Measurements from ENCODE around the gene SLC1A2. TPM values are rescaled to one million over a fixed set of nuclear protein-coding genes. Genes with fewer than 3 reads are reported as not detected.

SLC1A2 gene
- total RNA-seq, 1 donor from 2014 or later, result not detected

DNA sequence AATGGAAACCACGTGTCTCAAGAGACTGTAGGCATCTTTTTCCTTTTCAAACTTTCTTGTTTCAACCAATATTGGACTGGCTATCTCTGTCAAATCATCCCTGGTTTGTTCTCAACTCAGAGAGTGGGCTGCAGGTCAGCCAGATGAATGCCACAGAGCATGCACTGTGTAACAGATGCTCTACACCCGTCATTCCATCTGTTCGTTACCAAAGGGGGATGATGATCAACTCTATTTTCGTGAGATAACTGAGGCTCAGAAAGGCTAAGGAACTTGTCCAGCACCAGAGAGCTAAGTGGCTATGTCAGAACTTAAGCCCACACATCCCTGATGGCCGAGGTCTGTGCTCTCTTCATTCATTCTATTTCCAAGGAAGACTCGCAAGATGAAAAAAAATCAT, 42.1 kb downstream of the SLC1A2 start:
- DNase-seq (ENCODE audit: low read depth, low spot score), result no peak

DNA sequence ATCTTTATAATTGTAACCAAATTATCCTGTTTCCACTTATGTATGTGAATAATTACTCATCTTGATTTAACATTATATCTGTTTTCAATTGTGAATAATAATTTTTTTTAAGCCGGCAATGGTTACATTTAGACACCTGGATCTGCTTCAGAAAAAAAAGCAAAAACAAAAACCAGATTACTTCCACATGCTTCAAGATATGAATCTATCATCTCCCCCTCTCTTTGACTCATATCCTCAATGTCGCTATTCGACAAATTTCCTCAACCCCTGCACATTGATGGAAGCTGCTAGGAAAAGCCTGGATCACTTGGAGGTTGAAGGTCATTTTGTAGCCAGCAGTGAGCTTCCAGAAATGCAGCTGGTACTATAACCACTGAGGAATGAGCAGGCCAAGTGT, 42.7 kb downstream of the SLC1A2 start:
- no peak for DNase-seq (ENCODE audit: low read depth, low spot score)

DNA sequence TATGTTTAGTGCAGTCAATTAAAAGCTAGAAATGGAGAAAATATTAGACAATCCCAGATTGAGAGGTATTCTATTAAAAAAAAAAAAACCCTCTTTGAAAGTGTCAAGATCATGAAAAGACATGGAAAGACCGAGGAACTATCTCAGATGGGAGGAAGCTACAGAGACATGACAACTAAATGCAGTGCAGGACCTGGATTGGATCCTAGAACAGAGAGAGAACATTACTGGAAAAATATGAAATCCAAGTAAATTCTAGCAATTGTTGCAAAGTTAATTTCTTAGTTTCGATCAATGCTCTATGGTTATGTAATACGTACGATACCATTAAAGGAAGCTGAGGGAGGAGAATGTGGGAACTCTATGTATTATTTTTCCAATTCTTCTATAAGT, 43.2 kb downstream of the SLC1A2 start:
- DNase-seq (ENCODE audit: low read depth, low spot score), result no peak

DNA sequence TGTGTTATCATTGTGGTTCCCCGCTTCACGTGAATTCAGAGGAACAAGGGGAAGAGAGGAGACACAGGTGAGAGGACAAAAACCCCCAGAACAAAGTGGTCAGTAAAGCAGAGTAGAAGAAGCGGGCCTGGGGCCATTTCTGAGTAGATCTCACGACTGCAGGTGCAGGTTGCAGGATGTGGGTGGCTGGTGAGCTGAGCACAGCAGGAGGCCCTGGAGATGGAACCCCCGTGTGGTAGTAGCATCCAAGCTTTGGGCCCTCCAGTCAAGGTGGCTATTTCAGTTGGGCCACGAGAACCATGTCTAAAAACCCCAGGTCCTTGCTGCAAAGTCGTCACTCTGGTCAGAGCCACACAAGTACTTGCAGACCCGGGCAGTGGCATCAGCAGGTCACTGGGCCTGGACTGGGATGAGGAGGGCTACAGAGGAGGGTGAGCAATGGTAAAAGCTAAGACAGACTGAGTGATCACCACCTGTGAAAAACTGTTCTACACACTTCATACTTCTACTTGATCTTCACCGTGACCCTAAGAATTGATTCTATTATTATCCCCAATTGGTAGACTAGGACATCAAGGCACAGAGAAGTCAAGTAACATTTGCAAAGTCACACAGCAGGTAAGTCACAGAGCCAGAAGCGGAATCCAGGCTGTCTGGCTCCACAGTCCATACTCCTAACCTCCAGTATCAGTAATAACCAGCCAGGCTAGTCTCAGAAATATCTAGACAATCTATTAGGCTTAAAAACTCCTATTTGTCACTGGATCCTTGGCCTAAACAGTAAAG, 43.8 kb downstream of the SLC1A2 start:
- no peak for DNase-seq (ENCODE audit: low read depth, low spot score)

DNA sequence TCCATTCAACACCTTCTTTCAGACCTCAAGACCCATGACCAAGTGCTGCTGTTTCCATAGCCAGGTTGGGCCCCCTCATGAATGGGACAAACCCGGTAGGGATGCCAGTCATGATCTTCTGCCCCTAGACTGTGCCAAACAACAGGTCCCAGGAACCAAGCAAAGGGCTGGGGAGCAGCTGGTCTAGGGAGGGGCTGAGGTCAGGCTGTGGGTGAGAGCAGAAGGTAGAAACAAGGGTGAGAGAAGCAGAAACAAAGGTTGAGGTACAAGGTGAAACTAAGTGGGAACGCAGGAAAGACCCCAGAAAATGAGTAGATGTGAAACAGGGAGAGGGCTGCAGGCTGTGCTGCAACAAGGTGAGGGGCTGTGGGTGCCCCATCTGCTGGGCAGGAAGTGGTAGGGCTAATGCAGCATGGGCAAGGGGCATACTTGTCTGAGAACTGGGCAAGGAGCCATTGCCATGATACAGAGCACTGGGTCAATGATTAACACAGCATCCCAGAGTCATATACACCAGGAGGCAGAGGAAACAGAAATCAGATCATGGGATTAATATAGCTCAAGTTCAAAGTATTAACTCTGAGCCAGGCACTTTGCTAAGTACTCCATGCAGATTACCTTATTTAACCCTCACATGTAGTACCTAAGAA, 45.9 kb downstream of the SLC1A2 start:
- DNase-seq (ENCODE audit: low read depth, low spot score), result no peak

DNA sequence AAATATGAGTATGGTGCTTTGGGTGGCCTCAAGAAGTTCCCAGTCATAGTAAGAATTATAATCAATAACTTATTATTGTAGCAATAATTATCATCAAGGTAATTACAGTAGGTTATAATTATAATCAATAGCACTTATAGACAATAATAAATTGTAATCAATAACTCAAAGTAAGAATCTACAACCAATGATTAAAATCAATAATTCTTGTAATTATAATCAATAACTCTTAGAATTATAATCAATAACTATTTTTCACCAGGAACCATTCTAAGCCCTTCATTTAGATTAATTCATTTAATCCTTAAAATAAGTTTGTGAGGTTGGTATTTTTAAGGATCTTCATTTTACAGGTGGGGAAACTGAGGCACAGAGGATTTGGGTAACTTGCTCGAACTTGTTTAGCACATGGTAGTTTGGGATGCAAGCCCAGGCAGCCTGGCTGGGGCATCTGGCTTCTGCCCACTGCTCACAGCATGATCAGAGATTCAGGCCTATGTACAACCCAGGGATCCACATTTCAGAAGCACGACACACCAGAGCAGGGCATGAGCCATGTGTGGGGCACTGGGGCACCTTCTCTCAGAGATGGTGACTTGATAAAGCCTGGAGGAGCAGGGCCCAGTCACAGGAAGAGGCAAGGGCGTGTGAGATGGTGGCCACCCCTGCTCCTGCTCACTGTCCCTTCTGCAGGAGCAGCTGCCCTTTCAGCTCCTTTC, 46.6 kb downstream of the SLC1A2 start:
- no peak for DNase-seq (ENCODE audit: low read depth, low spot score)

DNA sequence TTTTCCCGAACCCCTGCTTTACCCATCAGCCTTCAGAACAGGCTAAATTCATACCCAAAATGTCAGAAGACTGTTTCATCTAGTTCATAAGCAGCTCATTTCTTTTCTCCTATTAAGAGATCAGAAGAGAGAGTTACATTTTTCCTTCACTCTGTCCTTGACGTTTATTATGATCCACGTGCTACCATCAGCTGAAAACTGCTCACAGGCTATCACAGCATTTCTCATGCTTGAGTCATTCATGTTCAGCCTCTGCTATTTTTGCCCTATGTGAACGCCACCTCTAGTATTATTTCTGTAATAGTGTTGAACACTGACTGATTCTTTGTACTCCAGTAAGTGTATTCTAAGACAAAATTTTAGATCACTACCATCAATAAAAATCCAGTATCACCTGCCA, 51.9 kb downstream of the SLC1A2 start:
- no peak for DNase-seq (ENCODE audit: low read depth, low spot score)

DNA sequence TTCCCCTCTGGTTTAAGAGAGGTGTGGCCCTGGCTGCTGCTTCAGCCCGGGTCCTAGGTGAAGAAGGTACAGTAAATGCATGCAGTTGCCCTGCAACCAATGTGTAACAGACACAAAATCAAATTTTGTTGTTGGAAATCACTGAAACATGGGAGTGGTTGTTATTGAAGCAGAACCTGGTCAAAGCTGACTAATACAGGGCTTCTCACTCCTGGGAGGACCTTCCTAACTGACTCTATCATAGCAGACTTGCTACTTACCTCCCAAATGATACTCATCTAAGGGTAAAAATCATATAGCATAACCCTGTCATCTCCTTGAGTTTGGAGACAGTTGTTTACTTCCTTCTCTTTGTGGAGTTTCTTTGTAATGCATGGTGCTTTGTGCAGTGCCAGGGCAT, 52.6 kb downstream of the SLC1A2 start:
- DNase-seq (ENCODE audit: low read depth, low spot score), result no peak

DNA sequence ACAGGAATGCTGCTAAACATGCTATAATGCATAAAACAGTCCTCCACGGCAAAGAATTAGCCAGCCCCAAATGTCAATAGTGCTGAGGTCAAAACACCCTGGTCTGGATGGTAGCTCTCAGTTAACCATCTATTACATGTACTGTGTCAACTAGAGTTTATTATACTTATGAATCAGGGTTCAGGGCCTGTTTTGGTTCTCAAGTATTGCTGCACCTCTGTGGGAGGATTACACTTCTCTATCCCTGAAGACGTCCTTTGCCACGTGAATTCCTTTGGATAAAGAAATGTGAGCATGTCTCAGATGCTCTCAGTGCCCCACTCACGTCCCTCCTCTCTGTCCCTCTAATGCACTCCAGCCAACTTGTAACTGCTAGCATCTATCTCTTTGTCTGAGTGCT, 53.4 kb downstream of the SLC1A2 start:
- no peak for DNase-seq (ENCODE audit: low read depth, low spot score)

DNA sequence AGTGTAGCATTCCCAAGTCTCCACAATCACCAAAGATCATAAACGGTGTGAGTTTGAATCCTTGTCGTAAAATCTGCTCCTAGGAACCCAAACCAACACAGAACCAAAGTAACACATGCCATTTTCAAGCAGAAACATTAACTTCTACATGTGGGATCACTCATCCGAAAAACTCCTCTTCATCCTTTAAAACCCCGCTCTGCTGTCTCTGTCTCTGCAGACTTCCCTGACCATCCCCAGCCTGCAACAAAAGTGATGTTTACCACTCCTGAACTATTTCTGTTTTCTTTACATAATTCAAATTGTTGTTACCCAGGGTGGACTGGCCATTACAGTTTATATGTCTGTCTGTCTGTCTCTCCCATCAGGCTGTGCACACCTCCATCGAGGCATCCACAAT, 54.0 kb downstream of the SLC1A2 start:
- no peak for DNase-seq (ENCODE audit: low read depth, low spot score)

DNA sequence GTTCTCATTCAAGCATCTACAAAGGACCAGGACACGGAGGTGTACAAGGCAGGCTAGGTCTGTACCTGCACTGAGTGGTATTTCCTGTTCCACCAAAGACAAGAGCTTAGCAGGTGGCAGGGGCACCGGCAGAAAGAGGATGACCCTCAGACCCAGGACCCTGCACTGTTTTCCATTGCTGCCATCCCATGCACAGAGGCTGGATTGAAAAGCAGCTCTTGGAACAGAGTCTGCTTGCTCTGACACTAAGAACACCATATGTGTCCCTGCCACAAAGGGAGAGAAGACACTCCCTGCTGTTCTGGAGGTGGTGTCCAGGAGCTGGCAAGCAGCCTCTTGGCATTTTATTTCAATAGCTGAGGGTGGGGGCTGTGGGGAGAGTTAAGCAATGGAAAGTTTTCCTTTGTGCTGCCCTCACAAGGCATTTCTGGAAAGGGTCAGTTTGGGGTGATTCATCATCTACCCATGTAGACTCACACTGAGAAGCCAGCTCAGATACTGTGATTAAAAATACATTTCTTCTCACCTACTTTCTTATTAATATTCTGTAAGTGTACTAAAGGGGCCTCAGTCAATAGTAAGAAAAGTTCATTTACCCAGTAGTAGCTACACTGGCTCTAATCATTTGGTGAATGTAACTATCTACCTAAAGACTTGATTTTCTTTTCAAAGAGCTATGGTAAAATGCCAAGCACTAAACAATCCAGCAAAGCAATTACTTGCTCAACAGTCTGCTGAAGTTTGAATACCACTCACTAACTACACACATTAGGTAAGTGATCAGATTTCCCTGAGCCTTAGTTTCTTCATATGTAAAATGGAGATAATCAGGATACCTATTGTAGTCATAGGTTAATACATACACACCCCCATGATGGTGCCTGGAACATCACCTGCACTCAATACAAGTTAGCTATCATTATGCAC, 55.2 kb downstream of the SLC1A2 start:
- DNase-seq (ENCODE audit: low read depth, low spot score), result no peak

DNA sequence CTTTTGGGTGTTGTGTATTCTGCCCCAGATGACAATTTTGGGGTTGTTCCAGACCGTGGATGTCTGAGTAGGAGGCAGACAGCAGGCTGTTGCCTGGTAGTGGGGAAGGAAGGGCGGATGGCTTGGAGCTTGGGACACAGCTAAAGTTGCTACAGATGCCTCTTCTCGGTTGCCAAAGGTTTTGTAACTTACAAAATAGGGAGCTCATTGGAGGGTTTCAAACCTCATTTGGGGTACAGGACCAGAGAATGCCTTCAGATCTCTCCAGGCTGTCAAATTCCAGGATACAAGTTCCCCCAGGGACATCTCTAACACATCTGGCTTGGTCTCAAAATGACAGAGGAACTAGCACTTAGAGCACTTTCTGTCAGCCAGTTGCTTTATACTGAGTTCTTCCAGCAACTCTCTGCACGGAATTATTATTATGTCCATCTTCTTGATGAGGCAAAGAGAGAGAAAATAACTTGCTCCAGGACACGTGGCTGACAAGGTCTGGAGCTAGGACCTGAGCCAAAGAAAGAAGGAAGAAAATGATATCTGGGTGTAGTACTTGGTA, 56.0 kb downstream of the SLC1A2 start:
- DNase-seq (ENCODE audit: low read depth, low spot score), result no peak

DNA sequence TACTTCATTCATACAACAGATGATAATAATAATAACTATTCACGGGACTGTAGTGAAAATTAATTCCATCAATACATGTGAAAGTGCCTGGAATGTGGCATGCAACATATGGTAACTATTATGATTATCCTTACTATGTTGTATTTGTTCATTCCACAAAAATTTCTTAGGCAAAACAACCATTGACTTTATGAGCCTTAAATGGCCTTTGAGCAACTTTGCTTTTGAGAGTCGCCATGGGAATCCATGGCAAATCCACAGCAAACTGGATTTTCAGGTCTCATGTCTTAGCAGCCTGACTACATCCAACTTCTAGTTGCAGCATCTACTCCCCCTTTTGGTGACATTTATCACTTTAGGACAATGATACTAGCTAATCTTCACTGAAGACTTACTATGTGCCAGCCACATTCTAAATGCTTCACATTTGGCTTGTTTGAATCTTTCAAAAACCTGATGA, 56.8 kb downstream of the SLC1A2 start:
- no peak for DNase-seq (ENCODE audit: low read depth, low spot score)

DNA sequence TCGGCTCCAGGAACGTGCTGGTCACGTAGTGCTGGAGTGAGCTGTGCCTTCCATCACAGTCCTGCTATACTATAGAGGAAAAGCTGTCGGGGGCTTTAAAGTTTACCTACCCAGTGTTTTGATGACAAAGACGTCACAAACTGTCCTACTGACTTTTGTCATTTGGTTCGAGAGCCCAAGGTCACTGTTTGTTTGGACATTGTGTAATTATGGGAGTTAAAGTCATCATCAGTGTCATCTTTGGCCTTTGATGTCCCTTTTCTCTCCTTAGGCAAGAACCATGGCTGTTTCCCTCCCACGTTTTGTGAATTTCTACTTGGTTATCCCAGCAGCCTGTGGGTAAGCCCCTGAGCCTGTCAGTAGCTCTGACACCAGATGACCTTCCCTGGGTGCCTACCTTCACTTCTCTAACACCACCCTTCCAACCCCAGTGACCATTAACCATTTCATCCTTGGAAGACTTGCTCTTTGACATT, 59.3 kb downstream of the SLC1A2 start:
- DNase-seq (ENCODE audit: low read depth, low spot score), result no peak

DNA sequence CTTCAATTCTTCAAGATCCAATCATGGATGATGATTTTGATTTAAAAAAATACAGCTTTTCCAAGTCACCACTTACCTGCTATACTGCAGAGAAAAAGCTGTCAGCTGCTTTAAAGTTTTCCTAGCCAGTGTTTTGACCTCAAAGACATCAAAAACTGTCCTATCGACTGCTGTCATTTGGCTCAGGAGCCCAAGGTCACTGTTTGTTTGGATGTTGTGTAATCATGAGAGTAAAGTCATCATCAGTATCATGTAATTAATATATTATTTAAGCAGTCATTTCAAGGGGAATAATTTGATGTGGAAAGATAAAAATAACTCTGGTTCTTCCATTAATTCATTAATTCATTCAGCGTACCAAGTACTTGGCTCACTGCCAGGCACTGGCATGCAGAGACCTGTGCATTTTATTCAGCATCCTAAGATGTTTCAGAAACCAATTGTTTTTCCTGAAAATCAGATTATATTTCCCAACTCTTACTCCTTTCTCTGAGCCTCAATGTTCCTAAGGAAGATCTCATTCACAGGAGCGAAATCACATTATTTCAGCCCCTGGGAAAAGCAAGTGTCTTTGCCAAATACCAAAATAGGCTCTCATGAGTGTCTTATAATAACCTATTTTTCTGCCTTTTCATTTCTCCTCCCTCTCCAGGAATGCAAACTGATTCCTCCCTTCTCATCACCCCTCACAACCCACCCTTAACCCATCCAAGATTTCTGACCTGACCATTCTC, 59.9 kb downstream of the SLC1A2 start:
- no peak for DNase-seq (ENCODE audit: low read depth, low spot score)

DNA sequence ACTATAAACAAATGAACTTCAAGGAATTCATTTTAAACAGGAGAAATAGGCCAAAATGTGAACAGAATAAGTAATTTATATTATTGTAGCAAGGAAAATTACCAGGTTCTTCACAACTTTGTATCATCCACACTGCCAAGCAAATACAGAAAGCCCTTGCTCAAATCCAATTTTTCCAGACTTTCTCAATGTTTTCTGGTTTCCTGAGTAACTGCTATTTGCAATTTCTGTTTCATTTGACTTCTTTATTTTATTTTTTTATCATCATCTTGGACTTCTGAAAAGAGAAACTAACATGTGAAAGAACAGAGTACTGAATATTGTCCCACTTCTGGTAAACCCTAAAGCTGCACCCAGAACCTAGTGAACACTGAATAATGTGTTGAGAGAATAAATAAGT, 61.0 kb downstream of the SLC1A2 start:
- DNase-seq (ENCODE audit: low read depth, low spot score), result no peak

DNA sequence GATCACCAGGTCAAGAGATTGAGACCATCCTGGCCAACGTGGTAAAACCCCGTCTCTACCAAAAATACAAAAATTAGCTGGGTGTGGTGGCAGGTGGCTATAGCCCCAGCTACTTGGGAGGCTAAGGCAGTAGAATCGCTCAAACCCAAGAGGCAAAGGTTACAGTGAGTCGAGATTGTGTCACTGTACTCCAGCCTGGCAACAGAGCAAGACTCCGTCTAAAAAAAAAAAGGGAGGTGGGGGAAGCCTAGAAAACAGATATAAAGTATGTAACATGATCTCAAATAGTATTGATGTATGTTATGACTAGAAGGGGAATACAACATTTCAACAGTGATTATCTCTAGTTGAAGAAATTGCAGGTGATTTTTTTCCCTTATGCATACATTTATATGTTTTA, 61.4 kb downstream of the SLC1A2 start:
- no peak for DNase-seq (ENCODE audit: low read depth, low spot score)

DNA sequence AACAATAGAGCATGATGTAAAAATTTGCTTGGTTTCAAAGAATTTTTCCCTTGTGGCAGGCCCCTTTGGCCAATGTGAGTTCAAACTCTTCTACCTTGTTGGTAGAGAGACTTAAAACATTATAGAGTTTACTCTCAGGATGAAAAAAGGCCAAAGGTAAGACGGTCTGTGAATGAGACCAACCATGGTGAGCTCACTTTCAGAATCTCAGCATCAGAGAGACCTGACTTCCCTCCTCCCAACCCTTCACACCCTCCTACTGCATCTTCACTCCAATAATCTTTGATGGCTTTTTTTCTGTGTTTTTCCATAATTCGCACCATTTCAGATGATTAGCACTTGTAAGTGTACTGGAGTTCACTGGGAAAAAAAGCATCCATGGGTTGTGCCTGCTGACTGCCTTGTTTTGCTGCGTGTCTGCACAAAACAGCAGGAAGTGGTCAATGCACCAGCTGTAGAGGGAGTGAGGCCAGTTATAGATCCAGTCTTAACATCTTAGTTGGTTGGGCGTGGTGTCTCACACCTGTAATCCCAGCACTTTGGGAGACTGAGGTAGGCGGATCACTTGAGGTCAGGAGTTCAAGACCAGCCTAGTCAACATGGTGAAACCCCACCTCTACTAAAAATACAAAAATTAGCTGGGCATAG, 64.1 kb downstream of the SLC1A2 start:
- no peak for DNase-seq (ENCODE audit: low read depth, low spot score)

DNA sequence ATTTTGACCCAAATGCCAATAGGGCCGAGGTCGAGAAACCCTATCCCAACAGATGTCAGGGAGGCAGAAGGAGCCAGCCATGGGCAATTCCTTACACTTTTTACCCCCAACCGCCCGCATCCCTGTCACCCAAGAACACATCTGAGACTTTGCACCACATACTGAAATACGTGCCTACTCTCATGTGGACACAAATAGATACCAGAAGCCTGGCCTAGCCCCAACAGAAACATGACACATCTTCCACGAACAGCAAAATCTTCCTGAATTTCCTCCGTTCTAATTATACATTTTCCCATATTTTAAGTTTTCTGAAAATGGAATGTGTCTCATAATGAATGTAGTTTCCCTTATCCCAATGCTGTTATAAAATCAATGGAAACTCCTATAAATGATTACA, 64.7 kb downstream of the SLC1A2 start:
- DNase-seq (ENCODE audit: low read depth, low spot score), result no peak
